PFSK-1 (cell line): ENCODE results near the gene ARFGAP1.

Experiments
- FOXP2 ChIP-seq: optimal IDR thresholded peaks from 2 replicates; pipeline ENCODE3; 2011; ENCODE audit warnings: borderline replicate concordance, control low read depth, inconsistent platforms; ENCODE audit not compliant: insufficient read depth; ENCODE audit errors: extremely low read length, extremely low read depth
- POLR2AphosphoS5 ChIP-seq: IDR thresholded peaks from 2 replicates; pipeline ENCODE4 v1.6.1; 2012; ENCODE audit warnings: low read depth, mild to moderate bottlenecking, control low read depth, low read length, moderate library complexity
- SIN3A ChIP-seq: IDR thresholded peaks from 2 replicates; pipeline ENCODE4 v1.6.1; 2012; ENCODE audit warnings: mild to moderate bottlenecking, low read length, moderate library complexity, borderline replicate concordance; ENCODE audit not compliant: insufficient read depth
- TAF1 ChIP-seq: IDR thresholded peaks from 2 replicates; pipeline ENCODE4 v1.6.1; 2012; ENCODE audit warnings: low read length, control low read depth, borderline replicate concordance; ENCODE audit not compliant: insufficient read depth
- TF ChIP-seq, protein P1 (sequence below), 2 experiments: IDR thresholded peaks; 2 replicates each; pipeline versions ENCODE4 v1.6.1 to v1.8.0; 2011 to 2012; ENCODE audit warnings: low read depth in 2 of 2, low read length in 2 of 2, control low read depth in 1 of 2, inconsistent platforms in 1 of 2, mild to moderate bottlenecking in 1 of 2, moderate library complexity in 1 of 2; ENCODE audit not compliant: insufficient read depth in 1 of 2

Gene ARFGAP1

DNA sequence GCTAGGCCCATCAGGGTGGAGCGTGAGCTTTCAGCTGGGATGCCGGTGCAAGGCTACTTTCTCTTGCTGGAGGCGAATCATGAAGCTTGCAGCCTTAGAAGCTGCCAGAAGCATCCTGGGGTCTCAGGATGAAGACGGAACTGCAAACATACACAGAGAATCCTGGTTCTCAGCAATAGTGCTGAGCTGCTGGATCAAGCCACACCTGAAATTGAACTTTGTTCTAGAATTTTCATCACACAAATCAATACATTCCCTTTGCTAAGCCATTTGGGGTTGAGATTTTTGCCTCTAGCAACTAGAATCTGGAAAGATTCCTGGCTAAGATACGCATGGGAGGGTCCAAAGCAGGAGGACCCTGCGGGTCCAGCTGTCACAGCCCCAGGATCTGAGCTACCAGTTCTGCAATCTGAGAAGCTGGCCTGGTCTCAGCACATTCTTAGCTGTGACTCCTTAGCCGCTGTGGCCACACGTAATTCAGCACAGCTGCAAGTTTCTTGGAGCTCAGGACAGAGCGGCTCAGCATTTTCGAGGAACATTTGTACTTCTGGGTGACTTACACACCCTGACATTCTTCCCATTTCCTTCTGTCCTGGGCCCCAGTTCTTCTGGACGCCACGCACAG lies 6.6 kb upstream of the ARFGAP1 start:
- TF ChIP-seq FOXP2 (no peak), POLR2AphosphoS5 (no peak), TAF1 (no peak), SIN3A (no peak)
- TF ChIP-seq, protein P1, sequence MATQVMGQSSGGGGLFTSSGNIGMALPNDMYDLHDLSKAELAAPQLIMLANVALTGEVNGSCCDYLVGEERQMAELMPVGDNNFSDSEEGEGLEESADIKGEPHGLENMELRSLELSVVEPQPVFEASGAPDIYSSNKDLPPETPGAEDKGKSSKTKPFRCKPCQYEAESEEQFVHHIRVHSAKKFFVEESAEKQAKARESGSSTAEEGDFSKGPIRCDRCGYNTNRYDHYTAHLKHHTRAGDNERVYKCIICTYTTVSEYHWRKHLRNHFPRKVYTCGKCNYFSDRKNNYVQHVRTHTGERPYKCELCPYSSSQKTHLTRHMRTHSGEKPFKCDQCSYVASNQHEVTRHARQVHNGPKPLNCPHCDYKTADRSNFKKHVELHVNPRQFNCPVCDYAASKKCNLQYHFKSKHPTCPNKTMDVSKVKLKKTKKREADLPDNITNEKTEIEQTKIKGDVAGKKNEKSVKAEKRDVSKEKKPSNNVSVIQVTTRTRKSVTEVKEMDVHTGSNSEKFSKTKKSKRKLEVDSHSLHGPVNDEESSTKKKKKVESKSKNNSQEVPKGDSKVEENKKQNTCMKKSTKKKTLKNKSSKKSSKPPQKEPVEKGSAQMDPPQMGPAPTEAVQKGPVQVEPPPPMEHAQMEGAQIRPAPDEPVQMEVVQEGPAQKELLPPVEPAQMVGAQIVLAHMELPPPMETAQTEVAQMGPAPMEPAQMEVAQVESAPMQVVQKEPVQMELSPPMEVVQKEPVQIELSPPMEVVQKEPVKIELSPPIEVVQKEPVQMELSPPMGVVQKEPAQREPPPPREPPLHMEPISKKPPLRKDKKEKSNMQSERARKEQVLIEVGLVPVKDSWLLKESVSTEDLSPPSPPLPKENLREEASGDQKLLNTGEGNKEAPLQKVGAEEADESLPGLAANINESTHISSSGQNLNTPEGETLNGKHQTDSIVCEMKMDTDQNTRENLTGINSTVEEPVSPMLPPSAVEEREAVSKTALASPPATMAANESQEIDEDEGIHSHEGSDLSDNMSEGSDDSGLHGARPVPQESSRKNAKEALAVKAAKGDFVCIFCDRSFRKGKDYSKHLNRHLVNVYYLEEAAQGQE (IDR thresholded peaks at IDR 0.05; ENCODE audit: insufficient read depth in 1 of 2, low read depth in 2 of 2, low read length in 2 of 2) = no peak

- TF ChIP-seq, protein P1 (IDR thresholded peaks at IDR 0.05; ENCODE audit: insufficient read depth in 1 of 2, low read depth in 2 of 2, low read length in 2 of 2) = no peak
- TF ChIP-seq SIN3A (no peak), FOXP2 (no peak), TAF1 (no peak), POLR2AphosphoS5 (no peak)
Measured at GRCh38 chr20:63267691-63268090, 4.9 kb upstream of the ARFGAP1 start.

DNA sequence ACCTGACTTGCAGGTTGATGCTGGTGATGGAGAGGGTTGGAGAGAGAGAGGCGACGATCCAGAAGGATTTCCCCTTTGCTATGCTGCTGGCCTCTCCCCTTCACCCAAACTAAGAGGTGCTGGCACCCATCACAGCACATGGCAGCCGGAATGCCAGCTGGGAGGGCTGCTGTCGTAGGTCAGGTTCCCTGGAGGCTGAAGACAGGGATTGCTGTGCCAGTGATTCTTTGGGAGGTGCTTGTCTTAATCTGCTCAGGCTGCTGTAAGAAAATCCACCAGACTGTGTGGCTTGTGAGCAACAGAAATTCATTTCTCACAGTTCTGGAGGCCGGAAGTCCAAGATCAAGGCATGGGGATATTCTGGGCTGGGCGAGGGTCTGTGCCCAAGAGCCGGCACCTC lies 4.4 kb upstream of the ARFGAP1 start:
- TF ChIP-seq SIN3A (no peak), POLR2AphosphoS5 (no peak), FOXP2 (no peak), TAF1 (no peak)
- TF ChIP-seq, protein P1 (IDR thresholded peaks at IDR 0.05; ENCODE audit: insufficient read depth in 1 of 2, low read depth in 2 of 2, low read length in 2 of 2) = no peak

GRCh38 chr20:63268671-63269439 lies 3.8 kb upstream of the ARFGAP1 start:
- TF ChIP-seq TAF1 (no peak), SIN3A (no peak), FOXP2 (no peak), POLR2AphosphoS5 (no peak)
- TF ChIP-seq, protein P1 (IDR thresholded peaks at IDR 0.05; ENCODE audit: insufficient read depth in 1 of 2, low read depth in 2 of 2, low read length in 2 of 2) = no peak
